ENCODE data around the gene CDH11.

Gene CDH11

DNA sequence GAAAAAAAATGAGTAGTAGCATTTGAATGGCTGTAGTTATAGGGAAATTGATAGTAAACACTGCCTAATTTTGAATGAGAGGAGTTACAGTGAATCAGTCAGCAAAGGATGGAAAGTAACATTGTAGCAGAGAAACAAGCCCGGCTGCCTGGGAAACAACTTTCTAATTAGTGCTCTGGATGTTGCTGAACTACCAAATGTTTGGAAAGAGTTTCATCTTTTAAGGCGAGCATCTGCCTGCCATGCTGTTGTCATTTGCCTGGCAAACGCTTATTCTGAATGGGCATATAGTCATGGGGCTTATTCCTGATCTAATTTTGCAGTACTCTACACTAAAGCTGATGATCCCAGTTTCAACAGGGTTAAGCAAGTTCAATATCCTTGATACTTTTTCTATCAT lies 138.6 kb downstream of the CDH11 start:
- POLR2A ChIA-PET: no interaction called here
- DNase-seq (ENCODE audit: extremely low spot score): no peak
- CTCF ChIA-PET: no interaction called here
- TF ChIP-seq L3MBTL2 (conservative IDR thresholded peaks at IDR 0.05): no peak
- no peak for TF ChIP-seq ZNF384 (IDR thresholded peaks at IDR 0.05)
- TF ChIP-seq HDGF (IDR thresholded peaks at IDR 0.05; ENCODE audit: borderline replicate concordance): no peak
- TF ChIP-seq ARNT (IDR thresholded peaks at IDR 0.05): no peak

DNA sequence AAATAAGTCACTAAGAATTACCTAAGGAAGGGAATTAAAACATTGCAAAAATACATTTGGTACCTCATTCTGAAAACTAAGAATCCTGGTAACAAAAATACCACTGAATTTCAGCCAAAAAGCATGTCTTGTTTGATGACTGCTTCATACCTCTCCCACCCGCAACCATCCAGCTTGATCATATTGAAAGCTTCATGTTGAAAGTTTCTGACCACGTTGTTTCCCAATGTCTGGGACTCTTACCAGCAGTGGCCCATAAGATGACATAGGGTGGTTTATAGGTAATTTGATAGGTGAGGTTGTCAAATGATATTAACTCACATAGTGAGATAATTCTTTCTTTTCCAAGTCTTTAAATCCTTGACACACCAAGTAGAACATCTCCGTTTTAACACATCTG lies 139.3 kb downstream of the CDH11 start:
- TF ChIP-seq L3MBTL2 (conservative IDR thresholded peaks at IDR 0.05): no peak
- TF ChIP-seq CTBP1 (IDR thresholded peaks at IDR 0.05; ENCODE audit: borderline replicate concordance): no peak
- no peak for TF ChIP-seq TARDBP (IDR thresholded peaks at IDR 0.05)
- no peak for TF ChIP-seq FOXK2 (IDR thresholded peaks at IDR 0.05)
- no peak for TF ChIP-seq FOXM1 (IDR thresholded peaks at IDR 0.05; ENCODE audit: borderline replicate concordance)
- no peak for TF ChIP-seq FOXA1 (IDR thresholded peaks at IDR 0.05)
- no peak for TF ChIP-seq ZNF384 (IDR thresholded peaks at IDR 0.05)
- ChIA-PET POLR2A (no interaction called here), CTCF (no interaction called here)
- DNase-seq (ENCODE audit: extremely low spot score): no peak

DNA sequence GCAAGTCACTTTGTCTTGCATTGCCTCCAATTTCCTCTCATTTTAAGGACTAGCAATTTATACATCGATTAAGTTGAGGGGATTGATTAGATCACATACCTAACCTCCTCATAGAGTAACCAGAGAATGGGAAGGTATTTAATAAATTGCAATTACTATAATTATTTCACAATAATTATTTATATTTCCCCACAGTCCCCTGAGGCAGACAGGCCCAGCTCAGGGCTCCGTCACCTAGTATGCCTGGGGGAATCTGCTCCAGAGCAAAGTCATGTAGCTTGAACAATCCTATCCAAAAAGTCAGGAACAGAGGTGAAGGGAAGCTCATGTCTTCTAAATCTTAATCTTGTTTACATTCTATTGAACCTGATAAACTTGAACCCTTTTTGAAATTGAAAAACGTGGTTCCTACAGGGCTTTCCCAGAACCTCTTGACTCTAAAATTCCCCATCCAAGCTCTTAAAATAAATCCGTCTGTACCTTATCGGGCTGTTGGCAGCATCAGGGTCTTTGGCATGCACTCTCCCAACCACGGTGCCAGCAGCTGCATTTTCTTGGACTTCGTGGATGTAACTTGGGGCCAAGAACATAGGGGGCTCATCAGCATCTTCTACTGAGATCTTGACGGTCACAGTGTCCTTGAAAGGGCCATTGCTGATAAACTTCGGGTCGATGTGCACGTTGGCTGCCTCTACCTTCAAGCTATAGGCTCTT lies 140.1 kb downstream of the CDH11 start:
- TF ChIP-seq HDGF (IDR thresholded peaks at IDR 0.05; ENCODE audit: borderline replicate concordance): no peak
- no peak for TF ChIP-seq ELF4 (IDR thresholded peaks at IDR 0.05)
- TF ChIP-seq, protein P1, sequence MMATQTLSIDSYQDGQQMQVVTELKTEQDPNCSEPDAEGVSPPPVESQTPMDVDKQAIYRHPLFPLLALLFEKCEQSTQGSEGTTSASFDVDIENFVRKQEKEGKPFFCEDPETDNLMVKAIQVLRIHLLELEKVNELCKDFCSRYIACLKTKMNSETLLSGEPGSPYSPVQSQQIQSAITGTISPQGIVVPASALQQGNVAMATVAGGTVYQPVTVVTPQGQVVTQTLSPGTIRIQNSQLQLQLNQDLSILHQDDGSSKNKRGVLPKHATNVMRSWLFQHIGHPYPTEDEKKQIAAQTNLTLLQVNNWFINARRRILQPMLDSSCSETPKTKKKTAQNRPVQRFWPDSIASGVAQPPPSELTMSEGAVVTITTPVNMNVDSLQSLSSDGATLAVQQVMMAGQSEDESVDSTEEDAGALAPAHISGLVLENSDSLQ (IDR thresholded peaks at IDR 0.05): no peak
- TF ChIP-seq BHLHE40 (IDR thresholded peaks at IDR 0.05; ENCODE audit: borderline replicate concordance): no peak
- TF ChIP-seq TARDBP (IDR thresholded peaks at IDR 0.05): no peak
- TF ChIP-seq SP1 (IDR thresholded peaks at IDR 0.05): no peak
- TF ChIP-seq LEF1 (IDR thresholded peaks at IDR 0.05; ENCODE audit: borderline replicate concordance): no peak
- TF ChIP-seq ZNF384 (IDR thresholded peaks at IDR 0.05): no peak
- no peak for TF ChIP-seq FOXK2 (IDR thresholded peaks at IDR 0.05)
- TF ChIP-seq NFRKB (IDR thresholded peaks at IDR 0.05): no peak
- TF ChIP-seq FOXM1 (IDR thresholded peaks at IDR 0.05; ENCODE audit: borderline replicate concordance): no peak
- TF ChIP-seq FOXA1 (IDR thresholded peaks at IDR 0.05): no peak
- TF ChIP-seq ARNT (IDR thresholded peaks at IDR 0.05): no peak
- DNase-seq (ENCODE audit: extremely low spot score): no peak
- CTCF ChIA-PET: no interaction called here
- POLR2A ChIA-PET: no interaction called here

DNA sequence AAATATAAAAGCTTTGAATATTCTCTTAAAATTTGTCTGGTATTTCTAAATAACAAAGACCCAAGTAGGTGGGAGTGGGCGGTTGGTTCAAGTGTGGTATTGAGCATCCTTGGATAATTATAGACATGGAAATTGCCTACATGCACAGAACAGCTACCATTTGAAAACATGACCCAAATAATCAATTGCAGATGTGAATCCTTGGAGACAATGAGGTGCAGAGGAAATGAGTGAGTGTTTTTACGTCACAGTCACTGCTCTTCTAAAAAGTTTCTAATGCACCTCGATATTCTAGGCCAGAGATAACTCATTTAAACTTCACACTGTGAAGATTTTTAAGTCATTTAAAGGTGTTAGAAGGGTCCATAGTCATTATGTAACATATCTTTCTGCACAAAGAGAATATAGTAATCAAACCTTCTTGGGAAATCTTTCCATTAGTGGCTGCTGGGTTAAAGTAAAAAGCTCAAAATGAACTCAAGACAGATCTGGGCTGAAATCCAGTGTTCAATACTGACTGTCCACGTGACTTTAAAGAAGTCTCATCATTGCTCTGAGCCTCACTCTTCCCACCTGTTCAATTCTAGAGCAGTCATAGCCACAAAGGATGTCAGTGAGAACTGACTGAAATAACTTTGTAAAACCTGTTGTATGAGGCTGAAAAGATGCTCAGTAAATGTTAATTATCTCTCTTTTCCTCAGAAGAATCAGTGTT lies 144.5 kb downstream of the CDH11 start:
- ChIA-PET CTCF (no interaction called here), POLR2A (no interaction called here)
- TF ChIP-seq SP1 (IDR thresholded peaks at IDR 0.05): no peak
- no peak for TF ChIP-seq HDGF (IDR thresholded peaks at IDR 0.05; ENCODE audit: borderline replicate concordance)
- no peak for TF ChIP-seq SUZ12 (IDR thresholded peaks at IDR 0.05)
- TF ChIP-seq FOXA1 (IDR thresholded peaks at IDR 0.05): no peak
- TF ChIP-seq ARNT (IDR thresholded peaks at IDR 0.05): no peak
- TF ChIP-seq L3MBTL2 (conservative IDR thresholded peaks at IDR 0.05): no peak
- TF ChIP-seq, protein P1 (IDR thresholded peaks at IDR 0.05): no peak
- TF ChIP-seq ELF4 (IDR thresholded peaks at IDR 0.05): no peak
- TF ChIP-seq BHLHE40 (IDR thresholded peaks at IDR 0.05; ENCODE audit: borderline replicate concordance): no peak
- TF ChIP-seq CTBP1 (IDR thresholded peaks at IDR 0.05; ENCODE audit: borderline replicate concordance): no peak
- DNase-seq (ENCODE audit: extremely low spot score): no peak

DNA sequence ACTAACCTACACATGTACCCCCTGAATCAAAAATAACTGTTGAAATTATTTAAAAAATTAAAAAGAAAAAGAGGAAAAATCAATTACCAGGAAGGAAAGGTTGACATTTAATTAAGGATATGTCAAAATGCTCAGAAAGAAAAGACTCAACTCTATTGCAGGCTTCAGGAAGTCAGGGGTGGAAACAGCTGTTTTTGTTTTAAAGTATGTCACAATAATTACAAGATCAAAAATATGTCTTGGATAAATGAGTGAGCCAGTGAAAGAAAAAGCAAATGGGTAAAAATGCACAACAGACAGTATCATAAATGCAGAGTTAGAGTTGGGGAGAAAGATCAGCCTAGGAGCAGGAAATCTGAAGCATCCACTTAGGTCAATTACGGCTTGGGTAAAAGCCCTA lies 146.0 kb downstream of the CDH11 start:
- CTCF ChIA-PET: no interaction called here
- POLR2A ChIA-PET: no interaction called here
- TF ChIP-seq SUZ12 (IDR thresholded peaks at IDR 0.05): no peak
- no peak for DNase-seq (ENCODE audit: extremely low spot score)

DNA sequence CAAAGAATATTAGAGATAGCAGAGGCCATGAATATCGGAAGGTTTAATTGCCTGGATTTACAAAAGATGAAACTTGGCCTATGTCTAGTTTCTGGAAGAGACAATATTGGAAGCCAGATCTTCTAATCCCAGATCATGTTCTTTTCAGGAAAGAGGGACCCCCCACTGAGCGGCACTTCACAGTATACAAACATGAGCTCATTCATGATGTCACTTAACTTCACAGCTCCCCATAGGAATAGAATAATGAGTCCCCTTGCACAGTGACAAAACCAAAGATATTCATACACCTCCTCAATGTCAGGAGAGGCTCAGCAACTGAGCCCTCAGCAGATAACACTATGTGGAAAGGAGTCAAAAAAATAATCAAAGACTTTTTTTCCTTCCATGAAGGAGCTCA lies 147.5 kb downstream of the CDH11 start:
- ChIA-PET POLR2A (no interaction called here), CTCF (no interaction called here)
- TF ChIP-seq HDGF (IDR thresholded peaks at IDR 0.05; ENCODE audit: borderline replicate concordance): no peak
- TF ChIP-seq ZNF384 (IDR thresholded peaks at IDR 0.05): no peak
- no peak for TF ChIP-seq ARNT (IDR thresholded peaks at IDR 0.05)
- no peak for TF ChIP-seq FOXK2 (IDR thresholded peaks at IDR 0.05)
- no peak for TF ChIP-seq FOXM1 (IDR thresholded peaks at IDR 0.05; ENCODE audit: borderline replicate concordance)
- no peak for TF ChIP-seq LEF1 (IDR thresholded peaks at IDR 0.05; ENCODE audit: borderline replicate concordance)
- no peak for TF ChIP-seq BHLHE40 (IDR thresholded peaks at IDR 0.05; ENCODE audit: borderline replicate concordance)
- no peak for TF ChIP-seq L3MBTL2 (conservative IDR thresholded peaks at IDR 0.05)
- no peak for TF ChIP-seq SUZ12 (IDR thresholded peaks at IDR 0.05)
- DNase-seq (ENCODE audit: extremely low spot score): no peak

DNA sequence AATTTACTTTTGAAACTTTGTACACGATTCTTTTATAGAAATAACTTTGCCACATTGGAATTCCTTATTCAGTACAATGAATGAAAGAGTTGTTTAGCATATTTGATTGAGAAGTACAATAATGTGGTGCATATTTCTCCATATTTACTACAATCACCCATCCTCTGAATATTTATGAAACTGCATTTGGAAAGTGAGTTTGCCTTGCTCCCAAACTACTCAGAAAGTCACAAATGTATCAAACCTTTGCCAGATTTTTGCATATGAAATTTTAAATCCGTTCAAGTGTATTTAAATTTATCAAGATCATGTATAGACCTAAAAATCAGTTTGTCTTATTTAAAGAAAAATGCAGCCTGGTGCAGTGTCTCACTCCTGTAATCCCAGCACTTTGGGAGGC lies 148.7 kb downstream of the CDH11 start:
- TF ChIP-seq FOXK2 (IDR thresholded peaks at IDR 0.05) (no peak), FOXA1 (IDR thresholded peaks at IDR 0.05) (no peak), LEF1 (IDR thresholded peaks at IDR 0.05; ENCODE audit: borderline replicate concordance) (no peak), HDGF (IDR thresholded peaks at IDR 0.05; ENCODE audit: borderline replicate concordance) (no peak), BHLHE40 (IDR thresholded peaks at IDR 0.05; ENCODE audit: borderline replicate concordance) (no peak), ARNT (IDR thresholded peaks at IDR 0.05) (no peak), CTBP1 (IDR thresholded peaks at IDR 0.05; ENCODE audit: borderline replicate concordance) (no peak), SP1 (IDR thresholded peaks at IDR 0.05) (no peak)
- POLR2A ChIA-PET: no interaction called here
- no peak for DNase-seq (ENCODE audit: extremely low spot score)
- CTCF ChIA-PET: no interaction called here

Data from HEK293T (cell line).